Ureter (tissue), 1 donor: ENCODE data around the gene ZFPM1. TPM values are rescaled to one million over a fixed set of nuclear protein-coding genes. Genes with fewer than 3 reads are reported as not detected.

Experiments
- DNase-seq: peaks from one replicate; pipeline ENCODE4 v3.0.0-alpha.2; 2020; ENCODE audit warnings: low spot score
- total RNA-seq: library from RNA; stranded (reverse); gene quantifications from one replicate; pipeline ENCODE4 v1.2.4, GENCODE V29; 2023
- donor health status: DM: yes; HTN: yes; CAD: no.

ZFPM1 gene
- total RNA-seq, 1 donor from 2014 or later = 13.7 TPM

DNA sequence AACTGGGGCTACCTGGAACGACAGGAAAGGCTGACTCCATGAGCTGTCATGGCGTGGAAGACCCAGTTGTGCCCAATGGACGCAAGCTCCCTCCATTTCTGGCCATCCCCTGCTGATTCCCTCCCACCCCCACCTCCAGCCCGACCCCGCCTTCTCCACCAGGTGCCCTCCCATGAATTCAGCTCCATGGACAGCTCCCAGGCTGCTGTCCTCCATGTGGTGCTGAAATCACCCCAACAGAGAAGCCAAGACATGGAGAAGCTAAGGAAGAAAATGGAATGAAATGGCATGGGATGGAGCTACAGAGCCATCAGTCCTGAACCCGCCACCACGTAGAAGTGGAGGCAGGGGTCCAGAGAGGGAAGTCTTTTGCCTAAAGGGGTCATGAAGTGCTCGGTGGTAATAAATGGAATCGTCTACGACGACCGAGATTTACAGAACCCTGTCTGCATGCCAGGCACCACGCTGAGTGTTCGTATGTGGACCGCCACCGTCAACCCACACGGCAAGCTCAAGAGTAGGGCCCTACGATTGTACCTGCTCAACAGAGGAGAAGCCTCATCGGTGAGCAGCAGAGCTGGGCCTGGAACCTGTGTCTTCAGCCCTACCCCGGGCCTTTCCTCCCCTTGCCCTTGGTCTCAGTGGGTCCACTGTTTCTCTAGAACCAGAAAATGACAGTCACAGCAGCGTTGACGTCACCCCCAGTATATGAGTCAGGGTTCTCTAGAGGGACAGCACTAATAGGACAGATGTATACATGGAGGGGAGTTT lies 107.8 kb downstream of the ZFPM1 start:
- DNase-seq = no peak

GRCh38 chr16:88561485-88562359 lies 108.6 kb downstream of the ZFPM1 start:
- no peak for DNase-seq

DNA sequence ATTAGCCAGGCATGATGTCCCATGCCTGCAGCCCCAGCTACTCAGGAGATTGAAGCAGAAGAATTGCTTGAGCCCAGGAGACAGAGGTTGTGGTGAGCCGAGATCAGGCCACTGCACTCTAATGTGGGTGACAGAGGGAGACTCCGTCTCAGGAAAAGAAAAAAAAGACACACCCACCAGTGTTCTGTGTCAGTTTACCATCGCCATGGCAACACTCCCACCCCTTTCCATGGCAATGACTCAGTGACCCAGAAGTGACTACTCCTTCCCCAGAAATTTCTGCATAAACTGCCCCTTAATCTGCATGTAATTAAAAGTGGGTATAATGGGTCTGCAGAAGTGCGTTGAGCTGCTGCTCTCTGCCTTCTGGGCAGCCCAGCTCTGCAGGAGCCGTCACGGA lies 113.1 kb downstream of the ZFPM1 start:
- no peak for DNase-seq

DNA sequence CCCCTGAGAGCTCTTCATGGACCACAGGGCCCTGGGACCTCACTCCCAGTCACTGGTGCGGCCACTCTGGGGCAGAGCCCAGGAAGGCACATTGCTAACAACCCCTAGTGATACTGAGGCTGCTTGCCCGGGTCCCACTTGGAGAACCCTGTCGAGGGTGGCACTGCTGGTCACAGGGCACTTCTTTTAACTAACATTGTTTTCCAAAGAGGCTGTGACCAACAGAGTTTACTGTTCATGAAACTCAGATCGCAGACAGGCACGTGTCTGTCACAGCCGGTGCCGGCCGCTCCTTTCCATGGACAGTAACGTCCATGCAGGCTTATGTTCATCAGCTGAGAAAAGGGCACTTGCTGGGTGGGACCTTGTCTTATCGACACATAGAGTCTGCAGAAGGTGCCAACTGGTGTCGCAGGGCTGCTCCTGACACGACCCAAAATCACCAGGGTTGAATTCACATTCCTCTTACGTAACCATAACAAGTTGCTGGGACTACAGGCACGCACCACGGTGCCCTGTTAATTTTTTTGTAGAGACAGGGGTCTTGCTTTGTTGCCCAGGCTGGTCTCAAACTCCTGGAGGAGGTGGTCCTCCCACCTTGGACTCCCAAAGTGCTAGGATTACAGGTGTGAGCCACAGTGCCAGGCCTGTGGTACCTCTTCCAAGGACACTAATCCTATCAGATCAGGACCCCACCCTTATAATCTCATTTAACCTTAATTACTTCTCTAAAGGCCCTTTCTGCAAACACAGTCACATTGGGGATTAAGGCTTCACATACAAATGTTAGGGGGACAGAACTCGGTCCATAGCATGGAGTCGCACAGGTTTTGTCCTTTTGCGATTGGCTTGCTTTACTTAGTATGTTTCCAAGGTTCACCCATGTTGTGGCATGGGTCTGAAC lies 115.9 kb downstream of the ZFPM1 start:
- no peak for DNase-seq

GRCh38 chr16:88569614-88569984 lies 116.5 kb downstream of the ZFPM1 start:
- DNase-seq = peak; percentile 50

- peak; percentile 96 for DNase-seq
These were observed 117.1 kb downstream of the ZFPM1 start, which contains the start of gene ZC3H18 for GRCh38 chr16:88569985-88570690. ZC3H18 (plus strand) TSS chr16:88570403; CDS start chr16:88577124, 6,721 bp downstream.

- DNase-seq = no peak
These were observed 117.6 kb downstream of the ZFPM1 start for GRCh38 chr16:88570691-88571092.

- DNase-seq = no peak
These were observed 122.2 kb downstream of the ZFPM1 start for GRCh38 chr16:88575251-88575650.

- no peak for DNase-seq
These were observed 123.2 kb downstream of the ZFPM1 start for GRCh38 chr16:88576307-88576706.

- DNase-seq = no peak
These were observed 124.1 kb downstream of the ZFPM1 start for GRCh38 chr16:88577166-88577565.

DNA sequence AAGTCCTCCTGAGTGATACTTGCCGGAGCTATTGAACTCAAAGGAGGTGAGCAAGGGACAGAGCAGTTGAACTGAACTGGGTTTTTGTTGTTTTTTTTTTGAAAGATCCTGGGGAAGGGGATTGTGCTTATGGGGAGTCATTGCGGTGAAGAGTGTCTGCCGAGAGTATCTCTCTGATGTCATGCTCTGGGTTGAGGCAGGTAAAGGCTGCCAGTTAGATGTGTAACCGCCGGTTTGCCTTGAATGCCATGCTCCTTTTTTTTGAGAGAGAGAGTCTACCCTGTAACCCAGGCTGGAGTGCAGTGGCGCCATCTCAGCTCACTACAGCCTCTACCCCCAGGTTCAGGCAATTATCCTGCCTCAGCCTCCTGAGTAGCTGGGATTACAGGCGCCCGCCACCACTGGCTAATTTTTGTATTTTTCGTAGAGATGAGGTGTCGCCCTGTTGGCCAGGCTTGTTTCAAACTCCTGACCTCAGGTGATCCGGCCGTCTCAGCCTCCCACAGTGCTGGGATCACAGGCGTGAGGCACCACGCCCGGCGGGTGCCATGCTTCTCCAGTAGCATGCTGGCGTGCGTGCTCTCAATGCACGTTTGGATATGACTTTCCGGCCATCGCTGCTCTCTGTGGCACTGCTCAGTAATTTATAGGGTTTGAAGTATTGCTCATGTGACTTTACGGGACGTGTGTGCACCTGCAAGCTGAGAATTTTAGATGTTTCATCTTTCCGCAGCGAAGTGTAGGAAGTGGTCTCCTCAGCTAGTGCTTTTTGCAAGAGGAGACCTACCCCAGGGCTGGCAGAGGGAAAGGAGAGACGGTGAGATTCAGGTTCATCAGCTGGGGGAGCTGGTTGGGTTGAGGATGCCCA lies 125.6 kb downstream of the ZFPM1 start:
- DNase-seq = no peak

GRCh38 chr16:88580371-88580770 lies 127.3 kb downstream of the ZFPM1 start:
- no peak for DNase-seq

- no peak for DNase-seq
These were observed 128.0 kb downstream of the ZFPM1 start for GRCh38 chr16:88581033-88581432.

- DNase-seq = no peak
These were observed 130.0 kb downstream of the ZFPM1 start for GRCh38 chr16:88582912-88583575.

- DNase-seq = no peak
These were observed 131.6 kb downstream of the ZFPM1 start for GRCh38 chr16:88584676-88585075.

DNA sequence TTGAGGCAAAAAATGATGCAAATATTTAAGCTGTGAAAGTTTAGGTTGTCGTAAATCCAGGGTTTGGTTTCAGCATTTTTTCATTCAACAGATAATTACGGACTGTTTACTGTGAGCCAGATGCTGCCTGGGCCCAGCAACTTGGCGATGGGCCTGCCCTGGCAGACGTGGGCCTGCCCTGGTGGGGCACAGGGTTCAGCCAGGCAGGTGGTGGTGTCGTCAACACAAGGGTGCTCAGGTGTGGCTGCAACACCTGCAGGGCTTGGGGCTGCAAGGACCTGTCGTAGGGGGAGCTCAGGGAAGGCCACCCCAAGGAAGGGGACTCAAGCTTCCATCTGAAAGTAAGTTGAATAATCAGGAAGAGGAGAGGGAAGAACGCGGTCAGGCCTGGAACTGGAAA lies 132.2 kb downstream of the ZFPM1 start:
- DNase-seq = no peak

GRCh38 chr16:88585927-88586581 lies 133.0 kb downstream of the ZFPM1 start:
- DNase-seq = no peak
